HT1080 (cell line): ENCODE results near the gene GRK7. TPM values are rescaled to one million over a fixed set of nuclear protein-coding genes. Genes with fewer than 3 reads are reported as not detected.
"Not testable (repeated sequence)": the region's sequence is repeated elsewhere in the genome, so short reads cannot be mapped to it uniquely, and the experiment has no call there.

Experiments
- DNase-seq: peaks from one replicate; pipeline ENCODE4 v3.0.0-alpha.2; 2015; ENCODE audit warnings: low read depth
- small RNA-seq: library from RNA; depleted of rRNA; stranded (forward); fragments of <200 nt; gene quantifications from one replicate; pipeline ENCODE3, GENCODE V24; 2014
- total RNA-seq: library from RNA; depleted of rRNA; stranded (reverse); fragments of >200 nt; shearing (Covaris generic); gene quantifications from 2 replicates; pipeline ENCODE4 v1.2.3, GENCODE V29; 2014; rRNA removed

GRK7 gene
- total RNA-seq, 1 experiment from 2014 or later = not detected

- no peak for DNase-seq
Observed at GRCh38 chr3:141795741-141796080, 32.5 kb downstream of the GRK7 start.

DNA sequence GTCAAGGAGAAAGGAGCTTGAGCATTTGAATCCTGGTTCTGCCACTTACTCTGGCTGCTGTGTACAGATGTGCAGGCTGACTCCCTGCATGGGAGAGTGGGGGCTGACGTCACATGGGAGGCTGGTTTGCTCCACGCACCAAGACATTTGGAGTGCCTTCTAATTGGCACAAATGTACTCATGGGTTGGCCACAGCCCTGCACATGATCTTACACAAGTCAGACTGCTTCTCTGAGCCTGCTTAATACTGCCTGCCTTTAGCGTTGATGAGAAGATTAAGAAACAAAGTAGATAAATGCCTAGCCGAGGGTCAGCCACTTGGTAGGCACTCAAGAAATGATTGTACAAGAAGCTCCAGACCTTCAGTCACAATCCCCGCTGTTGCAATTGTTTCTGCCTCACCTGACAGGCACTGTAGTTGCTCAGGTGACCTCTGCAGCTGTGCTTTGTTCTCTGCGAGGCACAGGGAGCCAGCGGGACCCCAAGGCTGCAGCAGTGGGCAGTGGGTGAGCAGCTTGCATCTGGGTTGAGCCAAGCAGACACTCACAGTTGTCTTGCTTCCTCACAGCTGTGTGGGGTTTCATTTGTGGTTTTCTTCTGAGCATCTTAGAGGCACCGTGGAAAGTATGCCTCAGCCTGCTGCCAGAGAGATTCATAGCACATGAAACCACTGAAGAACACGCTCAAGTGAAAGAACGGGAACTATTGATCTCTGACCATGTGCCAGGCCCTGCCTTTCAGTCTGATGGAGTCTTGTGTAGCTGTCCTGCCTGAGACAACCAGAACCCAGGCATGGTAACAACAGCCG, 33.1 kb downstream of the GRK7 start:
- DNase-seq = no peak

- no peak for DNase-seq
Observed at GRCh38 chr3:141796889-141797781, 33.9 kb downstream of the GRK7 start.

DNA sequence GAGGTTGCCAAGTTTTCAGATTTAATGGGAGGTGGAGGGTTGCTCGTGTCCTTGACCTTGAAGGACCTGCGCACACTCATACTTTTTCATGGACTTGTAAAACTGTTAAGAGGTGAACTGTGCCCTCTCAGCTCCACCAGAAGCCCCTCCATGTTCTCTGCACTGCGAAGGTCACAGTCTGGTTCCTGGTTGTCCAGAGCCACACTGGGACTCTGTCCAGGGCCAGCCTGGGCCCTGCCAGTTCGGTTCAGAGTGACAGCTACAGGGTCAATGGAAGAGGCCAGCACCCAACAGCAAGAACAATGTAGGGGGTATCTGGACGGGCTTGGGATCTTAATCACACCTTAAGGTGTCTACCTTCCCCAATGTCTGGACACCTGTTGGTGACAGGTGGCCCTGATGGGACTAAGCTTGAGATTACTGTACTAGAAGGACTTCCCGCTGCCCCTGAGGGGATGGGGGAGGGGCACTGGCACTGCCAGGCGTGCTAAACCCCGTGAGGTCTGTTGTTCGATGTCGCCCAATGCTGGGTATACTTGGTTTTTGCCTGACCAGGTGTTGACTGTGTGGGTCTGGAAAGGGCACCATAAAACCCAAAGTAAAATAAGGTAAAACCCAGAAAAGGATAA, 34.7 kb downstream of the GRK7 start:
- no peak for DNase-seq

GRCh38 chr3:141798448-141798845, 35.2 kb downstream of the GRK7 start:
- no peak for DNase-seq

GRCh38 chr3:141802316-141803077, 39.3 kb downstream of the GRK7 start:
- no peak for DNase-seq

DNA sequence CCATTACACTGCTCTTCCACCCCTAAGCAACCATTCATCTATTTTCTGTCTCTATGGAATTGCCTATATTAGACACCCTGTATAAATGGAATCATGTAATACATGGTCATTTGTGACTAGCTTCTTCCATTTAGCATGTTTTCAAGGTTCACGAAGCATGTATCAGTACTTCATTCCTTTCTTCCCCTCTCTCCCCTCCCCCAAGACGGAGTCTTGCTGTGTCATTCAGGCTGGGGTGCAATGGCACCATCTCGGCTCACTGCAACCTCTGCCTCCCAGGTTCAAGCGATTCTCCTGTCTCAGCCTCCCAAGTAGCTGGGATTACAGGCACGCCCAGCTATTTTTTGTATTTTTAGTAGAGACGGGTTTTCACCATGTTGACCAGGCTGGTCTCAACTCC, 40.3 kb downstream of the GRK7 start:
- not testable (repeated sequence) for DNase-seq

- DNase-seq = no peak
Observed at GRCh38 chr3:141804447-141804777, 41.2 kb downstream of the GRK7 start.

GRCh38 chr3:141804778-141805639, 41.8 kb downstream of the GRK7 start:
- no peak for DNase-seq

DNA sequence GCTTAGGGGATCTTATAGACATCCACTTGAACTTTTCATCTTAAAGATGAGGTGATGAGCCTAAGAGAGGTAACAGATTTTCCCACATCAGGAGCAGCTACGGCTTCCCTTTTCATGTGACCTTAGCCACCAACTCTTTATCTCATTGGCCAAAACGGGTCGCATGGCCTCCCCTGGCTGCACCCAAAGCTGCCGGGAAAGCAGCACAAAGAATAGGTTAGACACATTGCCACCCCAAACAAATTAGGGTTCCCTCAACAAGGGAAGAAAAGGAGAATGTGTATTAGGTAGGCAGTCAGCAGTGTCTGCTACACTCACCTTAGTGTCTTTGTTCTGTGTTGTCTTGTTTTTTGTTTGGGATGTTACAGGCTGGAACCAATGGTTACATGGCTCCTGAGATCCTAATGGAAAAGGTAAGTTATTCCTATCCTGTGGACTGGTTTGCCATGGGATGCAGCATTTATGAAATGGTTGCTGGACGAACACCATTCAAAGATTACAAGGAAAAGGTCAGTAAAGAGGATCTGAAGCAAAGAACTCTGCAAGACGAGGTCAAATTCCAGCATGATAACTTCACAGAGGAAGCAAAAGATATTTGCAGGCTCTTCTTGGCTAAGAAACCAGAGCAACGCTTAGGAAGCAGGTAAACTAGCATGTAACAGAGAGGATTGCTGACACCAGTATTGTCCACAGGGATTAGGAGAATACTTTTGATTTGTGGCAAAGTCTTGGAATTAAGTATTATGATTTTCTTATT, 44.2 kb downstream of the GRK7 start:
- no peak for DNase-seq

DNA sequence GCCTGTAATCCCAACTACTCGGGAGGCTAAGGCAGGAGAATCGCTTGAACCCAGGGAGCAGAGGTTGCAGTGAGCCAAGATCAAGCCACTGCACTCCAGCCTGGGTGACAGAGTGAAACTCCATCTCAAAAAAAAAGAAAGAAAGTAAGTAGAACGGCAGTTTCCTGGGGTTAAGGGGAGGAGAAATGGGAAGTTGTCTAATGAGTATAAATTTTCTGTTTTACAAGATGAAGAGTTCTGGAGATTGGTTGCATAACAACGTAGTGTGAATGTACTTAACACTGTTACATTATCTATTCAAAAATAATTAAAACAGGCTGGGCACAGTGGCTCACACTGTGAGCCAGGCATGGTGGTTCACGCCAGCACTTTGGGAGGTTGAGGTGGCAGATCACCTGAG, 45.4 kb downstream of the GRK7 start:
- DNase-seq = no peak

DNA sequence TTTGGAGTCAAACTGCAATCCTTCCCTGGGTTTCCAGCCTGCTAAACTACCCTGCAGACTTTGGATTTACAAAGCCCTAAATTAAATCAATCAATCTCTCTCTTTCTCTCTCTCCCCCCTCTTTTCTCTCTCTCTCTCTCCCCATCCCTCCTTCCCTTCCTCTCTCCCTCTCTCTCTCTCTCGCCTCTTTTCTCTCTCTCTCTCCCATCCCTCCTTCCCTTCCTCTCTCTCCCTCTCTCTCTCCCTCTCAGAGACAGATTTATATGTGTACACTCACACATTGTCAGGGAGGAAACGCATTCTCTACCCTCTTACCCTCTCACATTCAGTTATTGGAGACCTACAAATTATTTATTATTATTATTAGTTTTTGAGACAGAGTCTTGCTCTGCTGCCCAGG, 47.0 kb downstream of the GRK7 start:
- no peak for DNase-seq

DNA sequence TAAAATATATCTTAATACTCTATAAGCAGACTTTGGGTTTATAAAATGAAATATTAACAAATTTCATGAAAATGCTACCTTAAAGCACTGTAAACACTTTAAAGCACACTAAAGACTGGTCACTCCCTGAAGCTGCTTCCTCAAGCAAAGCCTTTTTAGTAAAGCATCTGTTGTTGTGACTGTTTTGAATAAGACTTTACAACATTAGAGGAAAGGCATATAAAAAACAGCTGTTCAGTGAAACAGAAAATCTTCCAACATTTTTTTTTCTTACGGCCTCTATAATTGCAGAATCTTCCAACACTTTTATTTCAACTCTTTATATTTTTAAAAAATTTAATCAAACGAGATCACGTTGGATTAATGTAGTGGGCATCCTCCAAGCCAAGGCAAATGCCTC, 48.1 kb downstream of the GRK7 start:
- DNase-seq = no peak

DNA sequence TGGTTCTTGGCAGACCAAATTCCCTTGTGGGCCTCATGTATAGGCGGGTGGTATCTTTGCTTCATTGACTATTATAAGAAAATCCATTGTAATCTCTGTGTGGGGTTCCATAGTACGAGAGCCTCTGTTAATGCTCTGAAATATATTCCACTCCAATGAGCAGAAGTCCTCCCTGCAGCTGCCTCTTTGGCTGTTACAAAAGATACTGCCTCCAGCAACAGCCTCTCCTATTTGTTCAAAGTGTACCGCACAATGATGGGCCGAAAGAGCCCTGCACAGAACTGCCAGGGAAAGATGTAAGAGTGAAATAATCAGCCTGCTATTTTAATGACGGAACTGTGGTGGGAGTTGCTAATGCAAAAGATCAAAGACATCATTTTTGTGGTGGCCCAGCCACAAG, 48.9 kb downstream of the GRK7 start:
- DNase-seq = no peak

DNA sequence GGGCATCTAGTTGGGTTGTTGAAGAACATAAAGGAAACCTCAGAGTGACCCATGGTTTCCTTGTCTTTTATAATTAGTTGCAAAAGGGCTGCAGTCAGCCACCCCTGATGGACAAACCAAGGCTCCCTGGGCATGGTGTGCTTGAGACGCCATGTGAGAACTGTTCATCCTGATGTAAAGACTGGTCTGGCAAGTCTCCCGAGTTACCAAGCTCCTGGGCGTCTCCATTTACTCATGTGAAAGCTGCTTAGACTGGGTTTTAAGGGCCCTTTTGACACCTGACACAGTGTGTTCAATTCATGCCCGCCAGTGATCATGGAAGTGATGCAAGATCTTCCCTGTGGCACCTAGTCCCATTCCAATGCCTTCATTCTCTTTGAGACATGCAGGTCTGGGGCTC, 49.4 kb downstream of the GRK7 start:
- DNase-seq = no peak

Small RNAs within 50 kb of the gene (small RNA-seq; reads per million reads assigned to genes)
- gene AC112771.1 = not detected

Other genes starting within 250 kb of the GRK7 start
- 89.8 and 107 TPM in 2 replicates for gene RNF7, start 25.1 kb upstream of the GRK7 start, total RNA-seq
- gene ATP1B3, start 113.2 kb downstream of the GRK7 start, total RNA-seq = 75.3 and 119 TPM in 2 replicates